Uterus (tissue), 4 donors: ENCODE results near the gene FBLN2. TPM values are rescaled to one million over a fixed set of nuclear protein-coding genes. Genes with fewer than 3 reads are reported as not detected.

Experiments
- DNase-seq, 2 donors: peaks; one replicate each; pipeline ENCODE4 v3.0.0-alpha.2; 2019 to 2020
- H3K27ac ChIP-seq, 2 donors: fragments of 200-600 bp; sonication (generic); 1 replicate in 1 of 2; 2 replicates in 1 of 2; pipeline ENCODE4 v1.5.1; 2016 to 2018
- H3K27me3 ChIP-seq, 2 donors: fragments of 200-600 bp; sonication (generic); one replicate each; pipeline ENCODE4 v1.5.1; 2018 to 2019; ENCODE audit warnings: control low read depth in 1 of 2
- H3K36me3 ChIP-seq, 2 donors: fragments of 200-600 bp; sonication (generic); one replicate each; pipeline ENCODE4 v1.5.1; 2019; ENCODE audit warnings: control low read depth in 1 of 2
- H3K4me1 ChIP-seq, 2 donors: fragments of 200-600 bp; sonication (generic); one replicate each; pipeline ENCODE4 v1.5.1; 2018 to 2019; ENCODE audit warnings: control low read depth in 1 of 2
- H3K4me3 ChIP-seq, 2 donors: fragments of 200-600 bp; sonication (generic); 1 replicate in 1 of 2; 2 replicates in 1 of 2; pipeline ENCODE4 v1.5.1; 2018 to 2019; ENCODE audit warnings: mild to moderate bottlenecking in 1 of 2
- H3K9me3 ChIP-seq, 2 donors: fragments of 200-600 bp; sonication (generic); one replicate each; pipeline ENCODE4 v1.5.1; 2019; ENCODE audit warnings: control low read depth in 1 of 2
- CTCF ChIP-seq, 4 experiments: fragments of 200-600 bp in 2 of 4; fragments of 450-650 bp in 2 of 4; sonication (generic) in 2 of 4; IDR thresholded peaks; one replicate each; pipeline ENCODE4 v1.5.1; 2016 to 2019; ENCODE audit warnings: antibody characterized with exemption in 4 of 4, mild to moderate bottlenecking in 2 of 4, moderate library complexity in 1 of 4
- POLR2A ChIP-seq, 2 donors: fragments of 450-650 bp; IDR thresholded peaks; one replicate each; pipeline ENCODE4 v1.6.1; 2016; ENCODE audit warnings: antibody characterized with exemption in 2 of 2, mild to moderate bottlenecking in 1 of 2, moderate library complexity in 1 of 2
- intact Hi-C: fragments of 100-400 bp; cut with DNase I; formaldehyde crosslinking; loops from one replicate; pipeline ENCODE4 v1.15.1; 2023; ENCODE audit warnings: low total_unique reads
- total RNA-seq, 4 donors: library from RNA; depleted of rRNA in 3 of 4; stranded (reverse); fragments of >200 nt in 3 of 4; gene quantifications; one replicate each; pipeline versions ENCODE4 v1.1.0 to v1.2.4, GENCODE V29; 2014 to 2023
- donor health status: DM: yes; HTN: yes; CAD: no.

FBLN2 gene
- total RNA-seq, 4 donors from 2014 or later: 39.2 to 217 (median 48.6) TPM

GRCh38 chr3:13514639-13515435, 34.1 kb upstream of the FBLN2 start:
- no peaks in the 10 kb centered on the region for H3K4me1 ChIP-seq

GRCh38 chr3:13515786-13516759, 32.9 kb upstream of the FBLN2 start:
- Histone ChIP-seq H3K4me3 (no peak overlapping the region), H3K4me1 (no peaks in the 10 kb centered on the region), H3K9me3 (no peaks in the 10 kb centered on the region), H3K27me3 (no peaks in the 10 kb centered on the region), H3K27ac (peak overlapping the region; percentile 64 to 72), H3K36me3 (no peaks in the 10 kb centered on the region)
- no peak for TF ChIP-seq POLR2A (IDR thresholded peaks at IDR 0.05)
- no peak for TF ChIP-seq CTCF (IDR thresholded peaks at IDR 0.05)
- intact Hi-C loops: no loop called here
- DNase-seq: peak; percentile 32 to 57

More at GRCh38 chr3:13514639-13515435, 34.1 kb upstream of the FBLN2 start:
- Histone ChIP-seq H3K27ac (peak overlapping the region; percentile 76 to 77), H3K36me3 (no peaks in the 10 kb centered on the region), H3K27me3 (no peaks in the 10 kb centered on the region), H3K9me3 (no peaks in the 10 kb centered on the region), H3K4me3 (no peak overlapping the region)
- DNase-seq: no peak
- TF ChIP-seq CTCF (IDR thresholded peaks at IDR 0.05) (no peak), POLR2A (IDR thresholded peaks at IDR 0.05) (no peak)
- intact Hi-C loops: no loop called here

- Histone ChIP-seq H3K4me3 (no peak overlapping the region), H3K27ac (peak overlapping the region; percentile 64 to 72), H3K9me3 (no peaks in the 10 kb centered on the region), H3K27me3 (no peaks in the 10 kb centered on the region), H3K4me1 (no peaks in the 10 kb centered on the region), H3K36me3 (no peaks in the 10 kb centered on the region)
- intact Hi-C loops: no loop called here
- no peak for DNase-seq
- no peak for TF ChIP-seq CTCF (IDR thresholded peaks at IDR 0.05)
These were observed 32.2 kb upstream of the FBLN2 start for GRCh38 chr3:13516760-13517135.

- peak overlapping the region; percentile 65 to 72 for H3K27ac ChIP-seq
These were observed 31.5 kb upstream of the FBLN2 start for GRCh38 chr3:13517253-13517977.

More at GRCh38 chr3:13517253-13517977, 31.5 kb upstream of the FBLN2 start:
- intact Hi-C loops: no loop called here
- DNase-seq: peak; percentile 75 to 76
- Histone ChIP-seq H3K36me3 (no peaks in the 10 kb centered on the region), H3K9me3 (no peaks in the 10 kb centered on the region), H3K4me1 (no peaks in the 10 kb centered on the region), H3K27me3 (no peaks in the 10 kb centered on the region), H3K4me3 (no peak overlapping the region)
- no peak for TF ChIP-seq CTCF (IDR thresholded peaks at IDR 0.05)
- no peak for TF ChIP-seq POLR2A (IDR thresholded peaks at IDR 0.05)
